WTC11 (cell line): ENCODE results near the gene GID8. TPM values are rescaled to one million over a fixed set of nuclear protein-coding genes. Genes with fewer than 3 reads are reported as not detected.

ENCODE experiments used
- ATAC-seq: fragments of 200-7000 bp; cut with Tn5 transposase; 2 replicates; pipeline ENCODE4 v1.10.0; 2021; ENCODE audit warnings: mild to moderate bottlenecking, moderate library complexity
- CTCF ChIA-PET: fragments of 300-600 bp; sonication (Branson Sonifier 250); formaldehyde crosslinking; loops from one replicate; lab custom pipeline; 2021; ENCODE audit warnings: antibody characterized with exemption; lab: Charles Lee
- POLR2A ChIA-PET: fragments of 350-600 bp; sonication (Branson Sonifier 250); formaldehyde crosslinking; loops from one replicate; lab custom pipeline; 2021; ENCODE audit warnings: antibody characterized with exemption; lab: Charles Lee
- DNase-seq: peaks from one replicate; pipeline ENCODE4 v3.0.0; 2021; ENCODE audit warnings: low spot score
- H3K27ac Mint-ChIP-seq: 2 replicates; pipeline ENCODE4 v1.8.0; 2021; ENCODE audit warnings: mixed read lengths
- H3K27me3 Mint-ChIP-seq: 2 replicates; pipeline ENCODE4 v1.8.0; 2021; ENCODE audit warnings: low read depth, mild to moderate bottlenecking, moderate library complexity, mixed read lengths
- H3K36me3 Mint-ChIP-seq: 2 replicates; pipeline ENCODE4 v1.8.0; 2021; ENCODE audit warnings: mixed read lengths
- H3K4me1 Mint-ChIP-seq: 2 replicates; pipeline ENCODE4 v1.8.0; 2022; ENCODE audit warnings: mixed read lengths
- H3K4me3 Mint-ChIP-seq: 2 replicates; pipeline ENCODE4 v1.8.0; 2021; ENCODE audit warnings: mild to moderate bottlenecking, moderate library complexity, mixed read lengths
- H3K9me3 Mint-ChIP-seq: 2 replicates; pipeline ENCODE4 v1.8.0; 2021; ENCODE audit warnings: mixed read lengths
- CBFB ChIP-seq: sonication (generic); formaldehyde crosslinking; IDR thresholded peaks from 2 replicates; pipeline ENCODE4 v1.8.1; 2022; ENCODE audit warnings: mild to moderate bottlenecking, low read depth, missing genetic modification reagents
- EMX1 ChIP-seq: fragments of 250-450 bp; sonication (Bioruptor Pico); IDR thresholded peaks from 2 replicates; pipeline ENCODE4 v1.8.0; 2021; ENCODE audit warnings: mild to moderate bottlenecking
- FOXK1 ChIP-seq: sonication (generic); formaldehyde crosslinking; IDR thresholded peaks from 2 replicates; pipeline ENCODE4 v1.8.0; 2022; ENCODE audit warnings: mild to moderate bottlenecking, moderate library complexity, missing genetic modification reagents
- FOXP1 ChIP-seq: sonication (generic); formaldehyde crosslinking; IDR thresholded peaks from 2 replicates; pipeline ENCODE4 v1.8.0; 2022; ENCODE audit warnings: missing genetic modification reagents, mild to moderate bottlenecking, moderate library complexity, borderline replicate concordance
- IRF2 ChIP-seq: sonication (generic); formaldehyde crosslinking; IDR thresholded peaks from 2 replicates; pipeline ENCODE4 v1.8.0; 2022; ENCODE audit warnings: low read depth, missing genetic modification reagents, borderline replicate concordance
- MYBL2 ChIP-seq: sonication (generic); formaldehyde crosslinking; IDR thresholded peaks from 2 replicates; pipeline ENCODE4 v1.8.1; 2023; ENCODE audit warnings: mild to moderate bottlenecking, moderate library complexity, missing genetic modification reagents
- SP1 ChIP-seq: sonication (generic); formaldehyde crosslinking; conservative IDR thresholded peaks from 2 replicates; pipeline ENCODE4 v1.8.1; 2022; ENCODE audit warnings: missing genetic modification reagents
- ZNF423 ChIP-seq: fragments of 250-450 bp; sonication (Bioruptor Pico); IDR thresholded peaks from 2 replicates; pipeline ENCODE4 v2.1.2; 2022; ENCODE audit warnings: mild to moderate bottlenecking, moderate library complexity
- ZNF671 ChIP-seq: fragments of 250-450 bp; sonication (Bioruptor Pico); IDR thresholded peaks from 2 replicates; pipeline ENCODE4 v1.8.0; 2021; ENCODE audit warnings: mild to moderate bottlenecking
- total RNA-seq: library from RNA; stranded (reverse); gene quantifications from 3 replicates; pipeline ENCODE4 v1.2.3, GENCODE V29; 2021
- TF ChIP-seq, protein P1 (sequence below): sonication (generic); formaldehyde crosslinking; IDR thresholded peaks from 2 replicates; pipeline ENCODE4 v1.8.1; 2023; ENCODE audit warnings: mild to moderate bottlenecking, missing genetic modification reagents, moderate library complexity
- TF ChIP-seq, protein P2 (sequence below): sonication (generic); formaldehyde crosslinking; IDR thresholded peaks from 2 replicates; pipeline ENCODE4 v1.8.0; 2022; ENCODE audit warnings: missing genetic modification reagents
- TF ChIP-seq, protein P3 (sequence below): sonication (generic); formaldehyde crosslinking; IDR thresholded peaks from 2 replicates; pipeline ENCODE4 v1.8.0; 2023; ENCODE audit warnings: missing genetic modification reagents, mild to moderate bottlenecking, borderline replicate concordance
- TF ChIP-seq, protein P4 (sequence below): sonication (generic); formaldehyde crosslinking; IDR thresholded peaks from 2 replicates; pipeline ENCODE4 v1.8.0; 2022; ENCODE audit warnings: mild to moderate bottlenecking, missing genetic modification reagents
- TF ChIP-seq, protein P5 (sequence below): sonication (generic); formaldehyde crosslinking; conservative IDR thresholded peaks from 2 replicates; pipeline ENCODE4 v1.8.1; 2023; ENCODE audit warnings: mild to moderate bottlenecking, low read depth, missing genetic modification reagents, moderate library complexity
- TF ChIP-seq, protein P6 (sequence below): sonication (generic); formaldehyde crosslinking; IDR thresholded peaks from 2 replicates; pipeline ENCODE4 v1.8.1; 2023; ENCODE audit warnings: mild to moderate bottlenecking, missing genetic modification reagents

GID8 gene
- total RNA-seq, 1 experiment from 2014 or later, result 70.2 TPM

DNA sequence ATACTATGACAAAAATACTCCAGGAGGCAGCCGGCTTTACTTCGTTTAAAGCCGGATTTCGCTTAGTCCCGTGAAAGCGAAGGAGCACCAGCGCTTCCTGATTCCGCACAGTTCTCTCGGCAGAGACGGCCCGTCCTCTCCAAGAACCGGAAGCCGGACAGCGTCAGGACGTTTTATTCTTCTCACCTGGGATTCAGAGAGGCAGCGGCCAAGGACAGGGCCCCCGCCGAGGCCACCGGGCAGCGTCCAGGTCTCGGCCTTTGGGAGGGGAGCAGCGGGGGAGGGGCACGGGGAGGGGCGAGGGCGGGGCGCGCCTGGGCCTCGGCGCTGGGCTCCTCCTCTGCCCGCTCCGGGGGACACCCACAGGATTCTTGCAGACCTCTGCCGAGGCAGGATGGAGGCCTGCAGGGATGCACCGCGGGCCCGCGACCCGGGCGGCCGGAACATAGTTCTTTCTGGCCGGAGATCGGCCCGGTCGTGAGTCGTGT is 8.9 kb upstream of the GID8 start:
- peak overlapping the region; percentile 82 for H3K4me3 Mint-ChIP-seq
- H3K27me3 Mint-ChIP-seq, result no peaks in the 10 kb centered on the region; the same call in 1 of the 2 replicates
- ChIA-PET POLR2A (interaction anchor here (1.0 to 6.2 kb wide), 2 partner anchors 8 to 12 kb away, joined by 3 to 53 read pairs; partner anchors contain the start of gene GID8), CTCF (interaction anchor here (1.4 to 2.7 kb wide), 4 partner anchors 9 to 43 kb away, joined by 5 to 24 read pairs (median 11); partner anchors contain the start of gene GID8)
- DNase-seq (peak; percentile 86), ATAC-seq (peak; percentile 36)
- H3K36me3 Mint-ChIP-seq, result peaks cover 3% of the 10 kb centered on the region; the same call in 1 of the 2 replicates
- TF ChIP-seq ZNF671 (CRISPR knock-in tag) (no peak), EMX1 (CRISPR knock-in tag) (no peak; the same call in 1 of the 2 replicates), CBFB (CRISPR knock-in tag) (no peak), FOXK1 (CRISPR knock-in tag) (0 out of 2 replicates have a peak, but pooled peaks have one; percentile 55), SP1 (CRISPR knock-in tag) (peak; percentile 41), ZNF423 (CRISPR knock-in tag) (peak; percentile 95), MYBL2 (CRISPR knock-in tag) (no peak), IRF2 (CRISPR knock-in tag) (no peak), FOXP1 (CRISPR knock-in tag) (peak; percentile 32; the same call in 1 of the 2 replicates)
- TF ChIP-seq, protein P1, sequence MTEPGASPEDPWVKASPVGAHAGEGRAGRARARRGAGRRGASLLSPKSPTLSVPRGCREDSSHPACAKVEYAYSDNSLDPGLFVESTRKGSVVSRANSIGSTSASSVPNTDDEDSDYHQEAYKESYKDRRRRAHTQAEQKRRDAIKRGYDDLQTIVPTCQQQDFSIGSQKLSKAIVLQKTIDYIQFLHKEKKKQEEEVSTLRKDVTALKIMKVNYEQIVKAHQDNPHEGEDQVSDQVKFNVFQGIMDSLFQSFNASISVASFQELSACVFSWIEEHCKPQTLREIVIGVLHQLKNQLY (CRISPR knock-in tag), result no peak
- TF ChIP-seq, protein P2, sequence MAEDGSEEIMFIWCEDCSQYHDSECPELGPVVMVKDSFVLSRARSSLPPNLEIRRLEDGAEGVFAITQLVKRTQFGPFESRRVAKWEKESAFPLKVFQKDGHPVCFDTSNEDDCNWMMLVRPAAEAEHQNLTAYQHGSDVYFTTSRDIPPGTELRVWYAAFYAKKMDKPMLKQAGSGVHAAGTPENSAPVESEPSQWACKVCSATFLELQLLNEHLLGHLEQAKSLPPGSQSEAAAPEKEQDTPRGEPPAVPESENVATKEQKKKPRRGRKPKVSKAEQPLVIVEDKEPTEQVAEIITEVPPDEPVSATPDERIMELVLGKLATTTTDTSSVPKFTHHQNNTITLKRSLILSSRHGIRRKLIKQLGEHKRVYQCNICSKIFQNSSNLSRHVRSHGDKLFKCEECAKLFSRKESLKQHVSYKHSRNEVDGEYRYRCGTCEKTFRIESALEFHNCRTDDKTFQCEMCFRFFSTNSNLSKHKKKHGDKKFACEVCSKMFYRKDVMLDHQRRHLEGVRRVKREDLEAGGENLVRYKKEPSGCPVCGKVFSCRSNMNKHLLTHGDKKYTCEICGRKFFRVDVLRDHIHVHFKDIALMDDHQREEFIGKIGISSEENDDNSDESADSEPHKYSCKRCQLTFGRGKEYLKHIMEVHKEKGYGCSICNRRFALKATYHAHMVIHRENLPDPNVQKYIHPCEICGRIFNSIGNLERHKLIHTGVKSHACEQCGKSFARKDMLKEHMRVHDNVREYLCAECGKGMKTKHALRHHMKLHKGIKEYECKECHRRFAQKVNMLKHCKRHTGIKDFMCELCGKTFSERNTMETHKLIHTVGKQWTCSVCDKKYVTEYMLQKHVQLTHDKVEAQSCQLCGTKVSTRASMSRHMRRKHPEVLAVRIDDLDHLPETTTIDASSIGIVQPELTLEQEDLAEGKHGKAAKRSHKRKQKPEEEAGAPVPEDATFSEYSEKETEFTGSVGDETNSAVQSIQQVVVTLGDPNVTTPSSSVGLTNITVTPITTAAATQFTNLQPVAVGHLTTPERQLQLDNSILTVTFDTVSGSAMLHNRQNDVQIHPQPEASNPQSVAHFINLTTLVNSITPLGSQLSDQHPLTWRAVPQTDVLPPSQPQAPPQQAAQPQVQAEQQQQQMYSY (CRISPR knock-in tag), result no peak
- TF ChIP-seq, protein P3, sequence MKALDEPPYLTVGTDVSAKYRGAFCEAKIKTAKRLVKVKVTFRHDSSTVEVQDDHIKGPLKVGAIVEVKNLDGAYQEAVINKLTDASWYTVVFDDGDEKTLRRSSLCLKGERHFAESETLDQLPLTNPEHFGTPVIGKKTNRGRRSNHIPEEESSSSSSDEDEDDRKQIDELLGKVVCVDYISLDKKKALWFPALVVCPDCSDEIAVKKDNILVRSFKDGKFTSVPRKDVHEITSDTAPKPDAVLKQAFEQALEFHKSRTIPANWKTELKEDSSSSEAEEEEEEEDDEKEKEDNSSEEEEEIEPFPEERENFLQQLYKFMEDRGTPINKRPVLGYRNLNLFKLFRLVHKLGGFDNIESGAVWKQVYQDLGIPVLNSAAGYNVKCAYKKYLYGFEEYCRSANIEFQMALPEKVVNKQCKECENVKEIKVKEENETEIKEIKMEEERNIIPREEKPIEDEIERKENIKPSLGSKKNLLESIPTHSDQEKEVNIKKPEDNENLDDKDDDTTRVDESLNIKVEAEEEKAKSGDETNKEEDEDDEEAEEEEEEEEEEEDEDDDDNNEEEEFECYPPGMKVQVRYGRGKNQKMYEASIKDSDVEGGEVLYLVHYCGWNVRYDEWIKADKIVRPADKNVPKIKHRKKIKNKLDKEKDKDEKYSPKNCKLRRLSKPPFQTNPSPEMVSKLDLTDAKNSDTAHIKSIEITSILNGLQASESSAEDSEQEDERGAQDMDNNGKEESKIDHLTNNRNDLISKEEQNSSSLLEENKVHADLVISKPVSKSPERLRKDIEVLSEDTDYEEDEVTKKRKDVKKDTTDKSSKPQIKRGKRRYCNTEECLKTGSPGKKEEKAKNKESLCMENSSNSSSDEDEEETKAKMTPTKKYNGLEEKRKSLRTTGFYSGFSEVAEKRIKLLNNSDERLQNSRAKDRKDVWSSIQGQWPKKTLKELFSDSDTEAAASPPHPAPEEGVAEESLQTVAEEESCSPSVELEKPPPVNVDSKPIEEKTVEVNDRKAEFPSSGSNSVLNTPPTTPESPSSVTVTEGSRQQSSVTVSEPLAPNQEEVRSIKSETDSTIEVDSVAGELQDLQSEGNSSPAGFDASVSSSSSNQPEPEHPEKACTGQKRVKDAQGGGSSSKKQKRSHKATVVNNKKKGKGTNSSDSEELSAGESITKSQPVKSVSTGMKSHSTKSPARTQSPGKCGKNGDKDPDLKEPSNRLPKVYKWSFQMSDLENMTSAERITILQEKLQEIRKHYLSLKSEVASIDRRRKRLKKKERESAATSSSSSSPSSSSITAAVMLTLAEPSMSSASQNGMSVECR (CRISPR knock-in tag), result no peak
- TF ChIP-seq, protein P4, sequence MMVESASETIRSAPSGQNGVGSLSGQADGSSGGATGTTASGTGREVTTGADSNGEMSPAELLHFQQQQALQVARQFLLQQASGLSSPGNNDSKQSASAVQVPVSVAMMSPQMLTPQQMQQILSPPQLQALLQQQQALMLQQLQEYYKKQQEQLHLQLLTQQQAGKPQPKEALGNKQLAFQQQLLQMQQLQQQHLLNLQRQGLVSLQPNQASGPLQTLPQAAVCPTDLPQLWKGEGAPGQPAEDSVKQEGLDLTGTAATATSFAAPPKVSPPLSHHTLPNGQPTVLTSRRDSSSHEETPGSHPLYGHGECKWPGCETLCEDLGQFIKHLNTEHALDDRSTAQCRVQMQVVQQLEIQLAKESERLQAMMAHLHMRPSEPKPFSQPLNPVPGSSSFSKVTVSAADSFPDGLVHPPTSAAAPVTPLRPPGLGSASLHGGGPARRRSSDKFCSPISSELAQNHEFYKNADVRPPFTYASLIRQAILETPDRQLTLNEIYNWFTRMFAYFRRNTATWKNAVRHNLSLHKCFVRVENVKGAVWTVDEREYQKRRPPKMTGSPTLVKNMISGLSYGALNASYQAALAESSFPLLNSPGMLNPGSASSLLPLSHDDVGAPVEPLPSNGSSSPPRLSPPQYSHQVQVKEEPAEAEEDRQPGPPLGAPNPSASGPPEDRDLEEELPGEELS (CRISPR knock-in tag), result 0 out of 2 replicates have a peak, but pooled peaks have one; percentile 21
- TF ChIP-seq, protein P5, sequence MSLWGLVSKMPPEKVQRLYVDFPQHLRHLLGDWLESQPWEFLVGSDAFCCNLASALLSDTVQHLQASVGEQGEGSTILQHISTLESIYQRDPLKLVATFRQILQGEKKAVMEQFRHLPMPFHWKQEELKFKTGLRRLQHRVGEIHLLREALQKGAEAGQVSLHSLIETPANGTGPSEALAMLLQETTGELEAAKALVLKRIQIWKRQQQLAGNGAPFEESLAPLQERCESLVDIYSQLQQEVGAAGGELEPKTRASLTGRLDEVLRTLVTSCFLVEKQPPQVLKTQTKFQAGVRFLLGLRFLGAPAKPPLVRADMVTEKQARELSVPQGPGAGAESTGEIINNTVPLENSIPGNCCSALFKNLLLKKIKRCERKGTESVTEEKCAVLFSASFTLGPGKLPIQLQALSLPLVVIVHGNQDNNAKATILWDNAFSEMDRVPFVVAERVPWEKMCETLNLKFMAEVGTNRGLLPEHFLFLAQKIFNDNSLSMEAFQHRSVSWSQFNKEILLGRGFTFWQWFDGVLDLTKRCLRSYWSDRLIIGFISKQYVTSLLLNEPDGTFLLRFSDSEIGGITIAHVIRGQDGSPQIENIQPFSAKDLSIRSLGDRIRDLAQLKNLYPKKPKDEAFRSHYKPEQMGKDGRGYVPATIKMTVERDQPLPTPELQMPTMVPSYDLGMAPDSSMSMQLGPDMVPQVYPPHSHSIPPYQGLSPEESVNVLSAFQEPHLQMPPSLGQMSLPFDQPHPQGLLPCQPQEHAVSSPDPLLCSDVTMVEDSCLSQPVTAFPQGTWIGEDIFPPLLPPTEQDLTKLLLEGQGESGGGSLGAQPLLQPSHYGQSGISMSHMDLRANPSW, result 0 out of 2 replicates have a peak, but pooled peaks have one; percentile 60
- TF ChIP-seq, protein P6, sequence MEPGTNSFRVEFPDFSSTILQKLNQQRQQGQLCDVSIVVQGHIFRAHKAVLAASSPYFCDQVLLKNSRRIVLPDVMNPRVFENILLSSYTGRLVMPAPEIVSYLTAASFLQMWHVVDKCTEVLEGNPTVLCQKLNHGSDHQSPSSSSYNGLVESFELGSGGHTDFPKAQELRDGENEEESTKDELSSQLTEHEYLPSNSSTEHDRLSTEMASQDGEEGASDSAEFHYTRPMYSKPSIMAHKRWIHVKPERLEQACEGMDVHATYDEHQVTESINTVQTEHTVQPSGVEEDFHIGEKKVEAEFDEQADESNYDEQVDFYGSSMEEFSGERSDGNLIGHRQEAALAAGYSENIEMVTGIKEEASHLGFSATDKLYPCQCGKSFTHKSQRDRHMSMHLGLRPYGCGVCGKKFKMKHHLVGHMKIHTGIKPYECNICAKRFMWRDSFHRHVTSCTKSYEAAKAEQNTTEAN (CRISPR knock-in tag), result peak; percentile 44; the same call in 1 of the 2 replicates
- no peaks in the 10 kb centered on the region for H3K9me3 Mint-ChIP-seq
- peak overlapping the region; percentile 99 for H3K27ac Mint-ChIP-seq
- peaks cover 55% of the 10 kb centered on the region for H3K4me1 Mint-ChIP-seq
